Esophagus squamous epithelium (tissue), 4 donors: Measurements from ENCODE around the gene TBCD.

Experiments used
- CTCF ChIP-seq, 6 experiments: fragments of 450-650 bp in 4 of 6; fragments of 200-600 bp in 2 of 6; sonication (generic) in 2 of 6; IDR thresholded peaks; one replicate each; pipeline ENCODE4 v1.5.1; 2016 to 2019; ENCODE audit warnings: antibody characterized with exemption in 6 of 6, mild to moderate bottlenecking in 4 of 6, moderate library complexity in 4 of 6
- POLR2A ChIP-seq, 4 donors: fragments of 450-650 bp; IDR thresholded peaks; one replicate each; pipeline ENCODE4 v1.6.1; 2017; ENCODE audit warnings: antibody characterized with exemption in 4 of 4, mild to moderate bottlenecking in 4 of 4, moderate library complexity in 3 of 4

DNA sequence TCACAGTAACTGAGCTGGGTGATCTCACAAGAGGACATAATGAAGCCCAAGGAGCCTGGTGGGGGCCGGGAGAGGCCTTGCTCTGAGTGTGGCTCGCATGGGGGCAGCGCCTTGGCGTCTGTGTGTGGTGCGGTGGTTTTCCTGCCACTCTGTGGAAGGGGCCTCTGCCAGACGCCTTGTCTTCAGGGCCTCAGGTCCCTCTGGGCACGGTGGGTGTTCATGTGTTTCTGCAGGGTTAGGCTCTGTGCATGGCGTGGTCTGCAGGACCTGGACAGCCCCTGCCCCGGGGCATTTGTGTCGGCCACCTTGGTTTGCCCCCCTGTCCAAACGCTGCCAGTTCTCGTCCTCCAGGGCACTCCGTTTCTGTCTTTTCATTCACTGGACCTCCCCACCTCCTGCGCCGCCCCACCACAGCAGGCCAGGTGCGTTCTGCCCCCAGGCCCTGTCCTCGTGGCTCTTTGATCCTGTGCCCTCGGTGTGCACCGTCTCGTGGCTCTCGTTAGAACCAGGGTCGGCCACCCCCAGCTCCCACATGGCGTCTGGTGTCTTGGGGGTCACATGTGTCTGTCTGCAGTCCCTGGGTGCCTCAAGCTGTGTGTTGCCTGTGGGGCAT lies 131.7 kb downstream of the TBCD start:
- TF ChIP-seq CTCF (IDR thresholded peaks at IDR 0.05) (no peak), POLR2A (IDR thresholded peaks at IDR 0.05) (no peak)
